GM23248 (cell line): ENCODE results near the gene SIM1.

Experiments used
- EZH2 ChIP-seq: fragments of 200-600 bp; sonication (generic); IDR thresholded peaks from 2 replicates; pipeline ENCODE4 v1.6.1; 2018; ENCODE audit warnings: antibody characterized with exemption, mild to moderate bottlenecking; ENCODE audit not compliant: insufficient read depth, poor library complexity, severe bottlenecking
- EZH2phosphoT487 ChIP-seq: fragments of 200-600 bp; sonication (generic); IDR thresholded peaks from 2 replicates; pipeline ENCODE4 v1.6.1; 2018; ENCODE audit warnings: antibody characterized with exemption, moderate library complexity, mild to moderate bottlenecking, low read depth; ENCODE audit not compliant: insufficient read depth

- TF ChIP-seq EZH2 (no peak), EZH2phosphoT487 (no peak)
These were observed 3.4 kb upstream of the SIM1 start for GRCh38 chr6:100468016-100468622.
